Measurements from ENCODE around the gene RUSC1.
"Not testable (repeated sequence)": the region's sequence is repeated elsewhere in the genome, so short reads cannot be mapped to it uniquely, and the experiment has no call there.

RUSC1 gene

DNA sequence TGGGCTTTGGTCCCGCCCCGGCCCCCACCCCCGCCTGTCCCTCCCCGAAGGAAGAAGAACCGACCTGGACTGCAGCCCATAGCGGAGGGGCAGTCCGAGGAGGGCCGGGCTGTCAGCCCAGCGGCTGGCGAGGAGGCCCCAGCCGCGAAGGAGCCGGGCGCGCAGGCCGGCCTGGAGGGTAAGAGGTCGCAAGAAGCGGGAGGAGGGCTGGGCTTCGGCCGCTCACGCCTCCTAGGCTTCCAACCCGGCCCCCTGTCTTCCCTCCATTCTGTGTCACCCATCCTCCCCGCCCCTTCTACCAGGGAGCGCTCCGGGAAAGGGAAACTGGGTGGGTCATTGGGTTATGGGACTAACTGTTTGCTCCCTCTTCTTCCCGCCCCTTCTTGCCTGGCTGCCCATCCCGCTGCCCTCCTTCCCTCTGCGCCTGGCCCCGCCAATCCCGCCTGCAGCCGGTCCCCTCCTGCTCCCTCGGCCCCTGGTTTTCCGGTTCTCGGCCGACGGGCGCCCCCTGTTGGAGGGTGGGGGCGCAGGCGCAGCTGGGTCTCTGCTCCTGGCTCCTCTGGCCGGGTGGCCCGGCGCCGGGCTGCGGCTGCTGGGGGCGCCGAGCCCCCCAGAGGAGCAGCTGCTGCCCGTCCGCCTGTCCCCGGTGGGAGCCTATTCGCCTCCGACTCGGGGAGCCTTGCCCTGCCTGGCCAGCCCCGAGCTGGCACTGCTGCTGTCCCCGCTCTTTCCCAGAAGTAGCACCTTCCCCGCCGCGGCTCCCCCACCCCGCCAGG lies 2.4 kb downstream of the RUSC1 start:
- DNase-seq (ENCODE audit: low read depth in 2 of 2) = peak; percentile 72 to 88

DNA sequence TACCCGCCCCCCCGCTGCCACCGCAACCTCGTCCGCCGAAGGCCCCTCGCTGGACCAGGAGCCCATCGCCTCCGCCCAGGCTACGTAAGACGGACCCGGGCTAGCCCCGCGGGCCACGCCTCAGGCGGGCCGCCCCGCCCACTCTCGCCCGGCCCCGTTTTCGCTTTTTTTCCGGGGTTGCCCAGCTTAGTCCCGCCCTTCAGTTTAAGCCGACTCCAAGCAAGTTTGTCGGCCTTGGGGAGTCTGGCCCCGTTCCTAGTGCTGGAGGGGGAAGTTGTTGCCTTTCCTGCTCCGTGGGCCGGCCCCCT lies 3.0 kb downstream of the RUSC1 start:
- peak; percentile 55 to 66 for DNase-seq (ENCODE audit: low read depth in 2 of 2)

- peak; percentile 64 to 76 for DNase-seq (ENCODE audit: low read depth in 2 of 2)
Measured at GRCh38 chr1:155324037-155324716, 3.5 kb downstream of the RUSC1 start.

GRCh38 chr1:155324717-155325602 lies 4.3 kb downstream of the RUSC1 start:
- no peak for DNase-seq (ENCODE audit: low read depth in 2 of 2)

- no peak for DNase-seq (ENCODE audit: low read depth in 2 of 2)
Measured at GRCh38 chr1:155325603-155325893, 4.9 kb downstream of the RUSC1 start.

- DNase-seq (ENCODE audit: low read depth in 2 of 2) = no peak
Measured at GRCh38 chr1:155326020-155326526, 5.4 kb downstream of the RUSC1 start.

GRCh38 chr1:155326631-155327037 lies 5.9 kb downstream of the RUSC1 start:
- DNase-seq (ENCODE audit: low read depth in 2 of 2) = no peak

GRCh38 chr1:155327981-155328380 lies 7.3 kb downstream of the RUSC1 start:
- no peak for DNase-seq (ENCODE audit: low read depth in 2 of 2)

- DNase-seq (ENCODE audit: low read depth in 2 of 2) = not testable (repeated sequence)
Measured at GRCh38 chr1:155328856-155329255, 8.2 kb downstream of the RUSC1 start.

DNA sequence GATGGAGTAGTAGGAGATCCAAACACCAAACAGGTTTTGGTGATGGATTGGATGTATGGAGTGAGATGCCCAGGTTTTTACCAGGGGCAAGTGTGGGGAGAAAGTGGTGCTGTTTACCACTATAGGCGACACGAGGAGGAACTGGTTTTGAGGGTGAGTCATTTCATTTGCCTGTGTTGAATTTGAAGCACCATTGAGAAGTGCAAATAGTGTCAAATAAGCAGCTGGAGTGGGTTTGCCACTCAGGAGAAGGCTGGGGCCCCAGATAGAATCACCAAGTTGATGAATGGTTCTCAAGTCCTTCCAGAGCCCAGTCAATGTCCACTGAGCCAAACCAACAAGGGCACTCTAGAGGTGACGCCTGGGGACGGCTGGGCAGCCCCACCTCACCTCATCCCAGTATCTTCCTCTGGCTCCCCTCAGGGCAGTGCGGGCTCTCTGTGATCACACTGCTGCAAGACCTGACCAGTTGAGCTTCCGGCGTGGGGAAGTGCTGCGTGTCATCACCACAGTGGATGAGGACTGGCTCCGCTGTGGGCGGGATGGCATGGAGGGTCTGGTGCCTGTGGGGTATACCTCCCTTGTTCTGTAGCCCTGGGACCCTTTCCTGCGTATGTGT lies 9.4 kb downstream of the RUSC1 start:
- no peak for DNase-seq (ENCODE audit: low read depth in 2 of 2)

GRCh38 chr1:155334962-155335361 lies 14.3 kb downstream of the RUSC1 start:
- no peak for DNase-seq (ENCODE audit: low read depth in 2 of 2)

- no peak for DNase-seq (ENCODE audit: low read depth in 2 of 2)
Measured at GRCh38 chr1:155339515-155340097, 18.9 kb downstream of the RUSC1 start.

DNA sequence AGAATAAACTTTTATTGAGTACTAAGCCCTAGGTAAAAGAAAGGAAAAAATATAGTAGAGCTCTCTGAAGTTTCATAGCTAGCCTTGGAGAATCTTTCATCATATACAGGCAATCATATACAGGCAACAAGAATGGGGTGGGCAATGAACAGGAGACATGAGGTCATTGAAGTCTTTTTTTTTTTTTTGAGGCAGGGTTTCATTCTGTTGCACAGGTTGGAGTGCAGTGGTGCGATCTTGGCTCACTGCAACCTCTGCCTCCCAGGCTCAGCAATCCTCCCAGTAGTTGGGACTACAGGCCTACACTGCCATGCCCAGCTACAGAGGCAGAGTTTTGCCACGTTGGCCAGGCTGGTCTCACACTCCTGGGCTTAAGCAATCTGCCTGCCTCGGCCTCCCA lies 22.1 kb downstream of the RUSC1 start:
- DNase-seq (ENCODE audit: low read depth in 2 of 2) = no peak

GRCh38 chr1:155352631-155353030 lies 31.9 kb downstream of the RUSC1 start:
- DNase-seq (ENCODE audit: low read depth in 2 of 2) = no peak

- DNase-seq (ENCODE audit: low read depth in 2 of 2) = no peak
Measured at GRCh38 chr1:155360051-155360450, 39.4 kb downstream of the RUSC1 start.

DNA sequence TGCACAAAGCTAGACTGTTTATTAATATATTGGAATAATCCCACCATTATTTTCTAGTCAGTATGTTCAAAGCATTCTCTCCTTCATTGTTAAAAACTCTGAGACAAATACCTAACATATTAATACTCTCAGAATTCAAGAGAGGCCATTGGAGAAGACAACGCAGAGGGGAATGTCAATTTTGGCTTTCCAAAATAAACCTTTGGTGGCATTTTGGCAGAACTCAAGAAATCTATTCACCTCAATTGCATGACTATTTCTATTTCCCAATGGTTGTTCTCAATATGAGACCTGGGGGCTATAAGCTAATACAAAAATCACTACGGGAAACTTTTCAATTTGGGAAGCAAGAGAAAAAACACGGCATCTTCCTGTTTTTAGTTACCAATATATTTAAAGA lies 58.5 kb downstream of the RUSC1 start:
- no peak for DNase-seq (ENCODE audit: low read depth in 2 of 2)

GRCh38 chr1:155379631-155380090 lies 59.0 kb downstream of the RUSC1 start:
- no peak for DNase-seq (ENCODE audit: low read depth in 2 of 2)
